ENCODE data around the gene ELMO1.

Gene ELMO1

DNA sequence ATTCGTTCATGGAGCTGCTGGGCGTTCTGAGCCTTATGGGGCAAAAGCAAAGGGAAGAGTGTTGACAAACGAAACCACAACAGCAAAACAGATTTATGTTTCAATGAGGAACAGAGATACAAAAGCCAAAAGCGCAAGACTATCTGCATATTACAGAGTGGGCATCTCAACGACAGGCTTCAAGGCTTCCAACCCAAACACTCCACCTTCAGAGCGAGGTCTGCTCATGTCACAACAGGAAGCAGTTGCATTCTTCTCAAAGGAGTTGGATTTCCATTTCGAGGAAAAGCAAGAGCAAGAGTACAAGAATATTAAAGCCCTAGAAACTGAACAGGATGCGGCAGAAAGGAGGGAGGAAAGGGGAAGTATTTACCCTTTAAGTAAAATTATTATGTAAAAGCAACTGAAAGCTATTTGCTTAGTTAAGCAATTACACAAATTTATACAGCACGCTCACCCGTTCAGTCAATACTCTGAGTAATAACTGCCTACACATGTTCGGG, 189.3 kb downstream of the ELMO1 start:
- DNase-seq = no peak

- DNase-seq = no peak
Observed at GRCh38 chr7:37256631-37257030, 192.0 kb downstream of the ELMO1 start.

DNA sequence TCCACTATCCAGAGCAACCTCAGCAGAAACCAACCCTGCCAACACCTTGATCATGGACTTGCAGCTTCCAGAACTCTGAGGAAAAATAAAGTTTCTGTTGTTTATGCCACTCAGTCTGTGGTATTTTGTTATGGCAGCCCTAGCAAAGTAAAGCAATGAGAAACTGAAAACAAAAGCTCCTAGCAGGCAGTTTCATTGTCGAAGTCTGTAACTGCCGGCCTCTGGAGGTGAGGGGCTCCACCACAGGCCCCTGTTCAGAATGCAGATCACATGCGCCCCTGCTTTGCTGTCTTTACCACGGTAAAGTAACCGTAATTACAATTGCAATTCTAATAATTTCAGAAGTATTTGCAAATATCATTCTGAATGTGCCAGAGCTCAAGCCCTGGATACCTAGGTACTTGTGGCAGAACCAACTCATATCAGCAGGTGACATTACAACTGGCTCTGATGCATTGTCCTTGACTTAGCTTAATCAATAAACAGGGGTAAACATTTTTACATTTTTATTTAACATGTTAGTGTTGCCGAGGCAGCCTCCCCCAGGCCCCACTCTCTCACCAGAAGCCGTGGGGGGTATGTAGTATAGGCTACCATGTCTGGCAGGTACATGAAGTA, 193.2 kb downstream of the ELMO1 start:
- DNase-seq = no peak

DNA sequence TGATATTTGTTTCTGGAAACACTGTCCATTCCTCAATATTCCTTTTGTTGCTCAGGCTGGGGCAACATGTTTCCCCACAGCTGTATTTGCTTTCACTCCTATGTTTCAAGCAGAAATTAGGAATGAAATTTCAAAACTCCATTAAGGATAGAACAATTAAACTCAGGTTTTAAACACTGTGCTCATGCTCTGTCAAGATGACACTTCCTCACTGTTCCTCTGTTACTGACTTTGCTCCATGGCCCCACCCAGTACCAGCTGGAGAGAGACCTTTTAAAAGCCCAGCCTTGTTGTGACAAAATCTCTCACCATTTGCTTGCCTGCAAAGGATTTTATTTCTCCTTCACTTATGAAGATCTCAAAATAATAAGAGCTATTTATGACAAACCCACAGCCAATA, 197.4 kb downstream of the ELMO1 start:
- no peak for DNase-seq

GRCh38 chr7:37249240-37249639, 199.4 kb downstream of the ELMO1 start:
- no peak for DNase-seq

GRCh38 chr7:37248396-37248861, 200.2 kb downstream of the ELMO1 start:
- no peak for DNase-seq

DNA sequence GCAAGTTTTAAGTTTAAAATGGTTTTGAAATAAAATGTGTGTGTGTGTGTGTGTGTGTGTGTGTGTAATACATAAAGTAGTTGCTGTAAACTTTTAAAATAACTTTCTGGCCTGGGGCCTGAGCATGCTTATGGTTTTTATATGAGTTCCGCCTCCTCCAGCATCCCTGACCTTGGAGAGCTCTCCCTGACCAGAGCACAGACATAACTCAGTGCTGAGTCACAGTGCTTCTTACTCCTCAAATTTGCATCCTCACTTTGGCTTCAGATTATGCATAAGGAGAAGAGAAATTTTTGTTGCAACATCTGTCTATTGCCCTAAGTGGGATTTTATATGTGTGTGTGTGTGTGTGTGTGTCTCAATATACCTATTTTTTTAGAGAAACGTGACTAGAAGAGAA, 200.8 kb downstream of the ELMO1 start:
- DNase-seq = peak; percentile 37

- DNase-seq = no peak
Observed at GRCh38 chr7:37245590-37245989, 203.1 kb downstream of the ELMO1 start.

- no peak for DNase-seq
Observed at GRCh38 chr7:37236906-37237305, 211.8 kb downstream of the ELMO1 start.

DNA sequence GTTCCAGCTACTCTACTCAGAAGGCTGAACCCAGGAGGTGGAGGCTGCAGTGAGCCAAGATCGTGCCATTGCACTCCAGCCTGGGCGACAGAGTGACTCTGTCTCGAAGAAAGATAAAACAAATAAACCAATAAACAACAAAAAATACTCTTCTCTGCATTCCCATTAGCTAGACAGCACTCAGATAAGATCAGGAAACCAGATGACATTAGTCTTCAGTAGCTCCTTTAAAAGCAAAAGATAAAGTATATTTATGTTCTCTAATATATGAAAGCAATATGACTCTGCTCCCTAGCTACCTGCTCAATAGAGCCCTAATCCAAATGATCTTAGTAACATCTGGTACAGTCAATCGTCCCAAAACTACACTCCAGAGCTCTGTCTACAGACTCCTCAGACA, 212.9 kb downstream of the ELMO1 start:
- no peak for DNase-seq

GRCh38 chr7:37234928-37235327, 213.7 kb downstream of the ELMO1 start:
- no peak for DNase-seq

DNA sequence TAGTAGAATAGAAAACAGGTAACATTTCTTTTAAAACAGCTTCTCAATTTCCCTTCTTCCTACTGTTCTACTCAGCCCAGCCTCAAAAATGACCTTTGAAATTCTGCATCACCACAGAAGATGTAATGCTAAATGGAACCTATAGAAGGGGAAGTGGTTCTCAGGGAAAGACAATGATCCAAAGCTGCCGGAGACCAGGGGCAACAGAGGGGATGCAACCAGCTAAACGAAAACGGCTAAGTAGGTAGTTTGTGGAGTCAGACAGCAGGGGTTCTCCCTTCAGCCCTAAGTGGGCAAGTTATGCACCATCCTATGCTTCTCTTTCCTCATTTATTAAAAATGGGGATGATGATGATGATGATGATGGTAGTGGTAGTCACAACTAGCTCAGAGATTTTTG, 214.3 kb downstream of the ELMO1 start:
- DNase-seq = no peak

- no peak for DNase-seq
Observed at GRCh38 chr7:37231613-37232012, 217.1 kb downstream of the ELMO1 start.

DNA sequence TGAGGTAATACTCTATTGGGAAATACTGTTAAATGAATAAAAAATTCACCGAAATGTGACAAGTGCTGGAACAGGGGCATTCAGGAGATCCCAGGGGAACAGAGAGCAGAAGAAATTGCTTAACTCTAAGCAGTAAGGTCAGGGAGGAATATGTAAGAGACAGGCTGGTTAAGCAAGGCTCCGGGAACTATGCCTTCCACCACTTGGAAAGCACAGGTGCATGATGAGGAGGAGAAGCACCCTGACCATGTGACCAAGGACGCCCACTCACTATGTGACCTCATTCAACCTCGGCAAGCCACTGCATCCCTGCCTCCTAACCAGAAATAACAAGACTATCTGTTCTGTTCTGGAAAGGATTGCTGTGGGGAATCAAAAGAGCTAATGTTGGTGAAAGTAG, 218.4 kb downstream of the ELMO1 start:
- DNase-seq = no peak

GRCh38 chr7:37229381-37229780, 219.3 kb downstream of the ELMO1 start:
- DNase-seq = no peak

DNA sequence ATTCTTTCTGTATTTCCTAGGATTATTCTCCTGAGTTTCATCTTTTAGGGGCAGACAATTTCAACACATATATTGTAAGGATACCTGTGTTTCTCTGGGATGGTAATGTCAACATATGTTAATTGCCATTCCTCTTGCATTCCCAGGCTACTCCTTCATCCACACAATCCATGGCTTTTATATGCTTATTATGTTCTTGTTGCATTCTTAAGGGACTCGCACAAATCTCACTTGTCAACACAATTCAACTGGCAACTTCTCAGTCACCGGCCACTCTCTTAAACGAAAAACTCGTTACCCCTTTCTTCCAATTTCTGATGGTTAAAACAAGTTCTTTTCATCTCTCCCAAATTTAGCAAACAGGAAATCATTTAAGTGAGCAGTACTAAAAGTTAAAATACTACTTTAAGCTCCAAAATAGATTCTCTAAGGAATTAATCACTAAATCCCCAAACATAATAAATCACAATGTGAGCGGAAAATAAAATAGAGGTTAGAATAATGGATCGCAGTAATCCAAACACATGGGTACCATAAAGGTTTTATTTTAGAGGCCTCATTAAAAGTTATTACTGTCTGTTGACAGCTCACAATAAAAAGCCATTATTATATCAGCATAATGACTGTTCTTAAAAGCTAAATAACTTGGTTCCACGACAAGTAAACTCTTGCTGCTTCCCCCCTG, 223.2 kb downstream of the ELMO1 start:
- DNase-seq = no peak

- DNase-seq = no peak
Observed at GRCh38 chr7:37224746-37225145, 223.9 kb downstream of the ELMO1 start.

DNA sequence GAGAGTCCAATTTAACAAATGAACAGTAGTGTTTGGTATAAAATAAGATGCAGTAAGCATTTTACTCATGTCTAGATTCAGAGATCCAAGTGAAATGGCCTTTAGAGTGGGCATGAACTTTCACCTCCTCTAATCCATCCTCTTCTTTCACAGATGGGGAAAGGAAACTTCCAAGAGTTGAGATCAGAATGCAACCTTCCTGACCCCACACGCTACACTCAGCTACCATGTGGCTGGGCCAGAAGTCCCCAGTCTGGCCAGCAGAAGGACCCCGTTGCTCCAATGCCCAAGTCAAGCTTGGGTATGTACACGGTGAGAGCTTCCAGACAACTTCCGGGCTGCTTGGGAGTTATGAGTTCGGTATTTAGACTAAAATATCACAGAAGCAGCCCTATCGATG, 228.0 kb downstream of the ELMO1 start:
- no peak for DNase-seq

- DNase-seq = no peak
Observed at GRCh38 chr7:37218956-37219355, 229.7 kb downstream of the ELMO1 start.

GRCh38 chr7:37216923-37217322, 231.7 kb downstream of the ELMO1 start:
- DNase-seq = no peak

GRCh38 chr7:37216156-37216852, 232.4 kb downstream of the ELMO1 start:
- DNase-seq = no peak

- no peak for DNase-seq
Observed at GRCh38 chr7:37215290-37215923, 233.3 kb downstream of the ELMO1 start.

- DNase-seq = peak; percentile 9
Observed at GRCh38 chr7:37212556-37212955, 236.1 kb downstream of the ELMO1 start.

All from fibroblast of skin of scalp (primary cell).